LHCN-M2 (cell line): ENCODE results near the gene TALDO1. TPM values are rescaled to one million over a fixed set of nuclear protein-coding genes. Genes with fewer than 3 reads are reported as not detected.

Experiments used
- DNase-seq: peaks from one replicate; pipeline ENCODE4 v3.0.0-alpha.2; 2012; ENCODE audit warnings: low read depth
- total RNA-seq: library from RNA; depleted of rRNA; stranded (reverse); fragments of >200 nt; gene quantifications from 2 replicates; pipeline ENCODE4 v1.2.3, GENCODE V29; 2014

The TALDO1 gene
- total RNA-seq, 1 experiment from 2014 or later = 128 TPM

GRCh38 chr11:769887-770641 lies 22.8 kb downstream of the TALDO1 start:
- no peak for DNase-seq

GRCh38 chr11:770642-771616 lies 23.7 kb downstream of the TALDO1 start:
- DNase-seq = no peak

GRCh38 chr11:771617-772204 lies 24.4 kb downstream of the TALDO1 start:
- DNase-seq = no peak

- no peak for DNase-seq
Measured at GRCh38 chr11:772429-773390, 25.4 kb downstream of the TALDO1 start.

- no peak for DNase-seq
Measured at GRCh38 chr11:773425-773824, 26.2 kb downstream of the TALDO1 start.

- DNase-seq = no peak
Measured at GRCh38 chr11:773830-774229, 26.6 kb downstream of the TALDO1 start.

- DNase-seq = no peak
Measured at GRCh38 chr11:774873-775592, 27.8 kb downstream of the TALDO1 start.

- no peak for DNase-seq
Measured at GRCh38 chr11:776263-776560, 28.9 kb downstream of the TALDO1 start.

- DNase-seq = no peak
Measured at GRCh38 chr11:776561-777287, 29.5 kb downstream of the TALDO1 start.

GRCh38 chr11:777288-778255 lies 30.3 kb downstream of the TALDO1 start, which contains the start of gene GATD1:
GATD1 (minus strand) TSS chr11:777487; CDS start chr11:777462, 25 bp downstream.
- DNase-seq = peak; percentile 81

- no peak for DNase-seq
Measured at GRCh38 chr11:778976-779954, 32.0 kb downstream of the TALDO1 start.

GRCh38 chr11:779955-780532 lies 32.8 kb downstream of the TALDO1 start:
- no peak for DNase-seq

- no peak for DNase-seq
Measured at GRCh38 chr11:782264-783174, 35.3 kb downstream of the TALDO1 start.

- no peak for DNase-seq
Measured at GRCh38 chr11:783581-784015, 36.3 kb downstream of the TALDO1 start.

GRCh38 chr11:786235-787083 lies 39.2 kb downstream of the TALDO1 start:
- no peak for DNase-seq
